ENCODE results near the gene TOR1A.
"Not testable (repeated sequence)": the region's sequence is repeated elsewhere in the genome, so short reads cannot be mapped to it uniquely, and the experiment has no call there.

Gene TOR1A

DNA sequence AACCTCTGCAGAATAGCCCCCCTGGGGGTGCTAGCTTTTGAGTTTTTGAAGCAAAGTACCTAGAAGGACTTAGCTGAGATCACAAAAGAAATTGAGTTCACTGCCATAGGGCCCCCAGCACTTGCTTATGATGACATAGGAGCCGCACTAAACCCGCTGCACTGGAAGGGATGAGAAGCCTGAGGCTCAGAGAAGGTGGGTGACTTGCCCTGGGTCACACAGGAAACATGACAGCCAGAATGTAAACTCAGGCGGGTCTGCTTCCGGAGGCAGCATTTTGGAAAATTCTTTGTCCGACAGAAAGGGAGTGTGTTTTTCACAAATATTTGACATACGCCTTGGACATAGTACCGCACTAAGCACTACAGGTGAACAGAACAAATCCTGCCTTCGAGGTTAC, 29.4 kb downstream of the TOR1A start:
- no peak overlapping the region for H3K4me2 ChIP-seq (ENCODE audit: low read length)
- H3K4me3 ChIP-seq (ENCODE audit: low read depth, low read length): no peak overlapping the region
- no peaks in the 10 kb centered on the region for H3K79me1 ChIP-seq (ENCODE audit: low read length)
- no peaks in the 10 kb centered on the region for H3K4me1 ChIP-seq (ENCODE audit: control insufficient read depth in 1 of 2, insufficient read depth in 2 of 2, low read length in 2 of 2)
- H3K9me3 ChIP-seq (ENCODE audit: insufficient read depth, low read depth, low read length): peaks cover 1% of the 10 kb centered on the region
- DNase-seq: no peak
- H4K12ac ChIP-seq (ENCODE audit: low read depth, low read length): no peak overlapping the region
- H3K23ac ChIP-seq (ENCODE audit: low read length): no peak overlapping the region
- H2BK5ac ChIP-seq (ENCODE audit: low read depth, low read length, poor library complexity): no peak overlapping the region
- H3K27ac ChIP-seq (ENCODE audit: low read depth, low read length): no peak overlapping the region
- H3K4ac ChIP-seq (ENCODE audit: low read depth, low read length): no peak overlapping the region
- H2BK12ac ChIP-seq (ENCODE audit: low read length): no peak overlapping the region
- H2AFZ ChIP-seq (ENCODE audit: insufficient read depth, low read length, poor library complexity): no peak overlapping the region
- no peak overlapping the region for H3K14ac ChIP-seq (ENCODE audit: low read length)
- no peak overlapping the region for H3K18ac ChIP-seq (ENCODE audit: low read length)
- no peaks in the 10 kb centered on the region for H3K36me3 ChIP-seq (ENCODE audit: control insufficient read depth in 1 of 2, insufficient read depth in 2 of 2, low read length in 2 of 2)
- H3K9ac ChIP-seq (ENCODE audit: low read length): no peak overlapping the region
- H2BK120ac ChIP-seq (ENCODE audit: insufficient read depth, low read length, poor library complexity): no peak overlapping the region
- no peak overlapping the region for H2AK5ac ChIP-seq (ENCODE audit: low read length)
- H3K27me3 ChIP-seq (ENCODE audit: insufficient read depth, low read length): no peaks in the 10 kb centered on the region
- WGBS (ENCODE audit: extremely low coverage, insufficient coverage, insufficient read length): no CpG with 5 or more reads among the region's 8 CpGs
- no peak overlapping the region for H4K91ac ChIP-seq (ENCODE audit: low read depth, low read length)
- H4K8ac ChIP-seq (ENCODE audit: low read depth, low read length): no peak overlapping the region
- H3K79me2 ChIP-seq (ENCODE audit: control insufficient read depth, insufficient read depth, low read length, poor library complexity): no peaks in the 10 kb centered on the region

DNA sequence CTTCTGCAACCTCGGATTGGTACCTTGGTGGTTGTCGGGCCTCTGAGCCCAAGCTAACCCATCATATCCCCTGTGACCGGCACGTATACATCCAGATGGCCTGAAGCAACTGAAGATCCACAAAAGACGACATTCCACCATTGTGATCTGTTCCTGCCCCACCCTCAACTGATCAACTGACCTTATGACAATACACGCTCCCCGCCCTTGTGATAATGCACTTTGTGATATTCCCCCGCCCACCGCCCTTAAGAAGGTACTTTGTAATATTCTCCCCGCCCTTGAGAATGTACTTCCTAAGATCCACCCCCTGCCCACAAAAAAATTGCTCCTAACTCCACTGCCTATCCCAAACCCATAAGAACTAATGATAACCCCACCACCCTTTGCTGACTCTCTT, 37.5 kb downstream of the TOR1A start:
- no peak overlapping the region for H2BK12ac ChIP-seq (ENCODE audit: low read length)
- H3K79me1 ChIP-seq (ENCODE audit: low read length): no peaks in the 10 kb centered on the region
- H3K23ac ChIP-seq (ENCODE audit: low read length): no peak overlapping the region
- H3K27ac ChIP-seq (ENCODE audit: low read depth, low read length): no peak overlapping the region
- no peak overlapping the region for H4K91ac ChIP-seq (ENCODE audit: low read depth, low read length)
- no peak overlapping the region for H2BK5ac ChIP-seq (ENCODE audit: low read depth, low read length, poor library complexity)
- no peak overlapping the region for H2BK120ac ChIP-seq (ENCODE audit: insufficient read depth, low read length, poor library complexity)
- H2AFZ ChIP-seq (ENCODE audit: insufficient read depth, low read length, poor library complexity): no peak overlapping the region
- H3K27me3 ChIP-seq (ENCODE audit: insufficient read depth, low read length): no peaks in the 10 kb centered on the region
- no peak overlapping the region for H3K4ac ChIP-seq (ENCODE audit: low read depth, low read length)
- DNase-seq: no peak
- no peaks in the 10 kb centered on the region for H3K36me3 ChIP-seq (ENCODE audit: control insufficient read depth in 1 of 2, insufficient read depth in 2 of 2, low read length in 2 of 2)
- no peak overlapping the region for H3K9ac ChIP-seq (ENCODE audit: low read length)
- H2AK5ac ChIP-seq (ENCODE audit: low read length): no peak overlapping the region
- H4K12ac ChIP-seq (ENCODE audit: low read depth, low read length): no peak overlapping the region
- H3K4me1 ChIP-seq (ENCODE audit: control insufficient read depth in 1 of 2, insufficient read depth in 2 of 2, low read length in 2 of 2): no peaks in the 10 kb centered on the region
- H3K18ac ChIP-seq (ENCODE audit: low read length): no peak overlapping the region
- H3K4me3 ChIP-seq (ENCODE audit: low read depth, low read length): no peak overlapping the region
- H3K14ac ChIP-seq (ENCODE audit: low read length): no peak overlapping the region
- H3K79me2 ChIP-seq (ENCODE audit: control insufficient read depth, insufficient read depth, low read length, poor library complexity): no peaks in the 10 kb centered on the region
- H4K8ac ChIP-seq (ENCODE audit: low read depth, low read length): no peak overlapping the region
- WGBS (ENCODE audit: extremely low coverage, insufficient coverage, insufficient read length): no CpG with 5 or more reads among the region's 10 CpGs
- H3K9me3 ChIP-seq (ENCODE audit: insufficient read depth, low read depth, low read length): no peaks in the 10 kb centered on the region
- H3K4me2 ChIP-seq (ENCODE audit: low read length): no peak overlapping the region

DNA sequence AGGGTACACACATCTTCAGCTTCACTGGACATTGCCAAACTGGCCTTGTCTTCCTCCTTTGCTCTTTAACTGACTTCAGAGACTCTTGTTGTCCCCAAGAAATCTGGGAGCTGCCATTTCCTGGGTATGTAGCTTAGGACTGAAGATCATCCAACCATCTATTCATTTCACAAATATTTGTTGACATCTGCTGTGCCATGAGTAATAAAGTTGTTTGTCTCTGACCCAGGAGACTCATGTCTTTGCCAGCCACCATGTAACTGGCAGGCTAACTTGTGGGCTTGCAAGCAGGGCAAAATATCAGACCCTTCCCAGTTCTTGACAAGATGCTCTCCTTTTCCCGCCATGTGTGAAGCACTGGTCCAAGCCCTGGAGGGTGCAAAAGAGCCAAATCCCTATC, 38.1 kb downstream of the TOR1A start:
- no peaks in the 10 kb centered on the region for H3K4me1 ChIP-seq (ENCODE audit: control insufficient read depth in 1 of 2, insufficient read depth in 2 of 2, low read length in 2 of 2)
- H3K9ac ChIP-seq (ENCODE audit: low read length): no peak overlapping the region
- H4K91ac ChIP-seq (ENCODE audit: low read depth, low read length): no peak overlapping the region
- WGBS (ENCODE audit: extremely low coverage, insufficient coverage, insufficient read length): no CpG with 5 or more reads among the region's 1 CpG
- no peaks in the 10 kb centered on the region for H3K79me1 ChIP-seq (ENCODE audit: low read length)
- no peak overlapping the region for H3K4me3 ChIP-seq (ENCODE audit: low read depth, low read length)
- DNase-seq: peak in 1 of 2 donors; percentile 47
- H2AK5ac ChIP-seq (ENCODE audit: low read length): no peak overlapping the region
- no peak overlapping the region for H2BK5ac ChIP-seq (ENCODE audit: low read depth, low read length, poor library complexity)
- no peak overlapping the region for H4K12ac ChIP-seq (ENCODE audit: low read depth, low read length)
- H2AFZ ChIP-seq (ENCODE audit: insufficient read depth, low read length, poor library complexity): no peak overlapping the region
- no peak overlapping the region for H3K27ac ChIP-seq (ENCODE audit: low read depth, low read length)
- no peak overlapping the region for H3K18ac ChIP-seq (ENCODE audit: low read length)
- no peaks in the 10 kb centered on the region for H3K27me3 ChIP-seq (ENCODE audit: insufficient read depth, low read length)
- H3K79me2 ChIP-seq (ENCODE audit: control insufficient read depth, insufficient read depth, low read length, poor library complexity): no peaks in the 10 kb centered on the region
- H3K23ac ChIP-seq (ENCODE audit: low read length): no peak overlapping the region
- H2BK120ac ChIP-seq (ENCODE audit: insufficient read depth, low read length, poor library complexity): no peak overlapping the region
- no peak overlapping the region for H3K4ac ChIP-seq (ENCODE audit: low read depth, low read length)
- H4K8ac ChIP-seq (ENCODE audit: low read depth, low read length): no peak overlapping the region
- H3K14ac ChIP-seq (ENCODE audit: low read length): no peak overlapping the region
- H3K36me3 ChIP-seq (ENCODE audit: control insufficient read depth in 1 of 2, insufficient read depth in 2 of 2, low read length in 2 of 2): no peaks in the 10 kb centered on the region
- H3K9me3 ChIP-seq (ENCODE audit: insufficient read depth, low read depth, low read length): no peaks in the 10 kb centered on the region
- no peak overlapping the region for H2BK12ac ChIP-seq (ENCODE audit: low read length)
- no peak overlapping the region for H3K4me2 ChIP-seq (ENCODE audit: low read length)

DNA sequence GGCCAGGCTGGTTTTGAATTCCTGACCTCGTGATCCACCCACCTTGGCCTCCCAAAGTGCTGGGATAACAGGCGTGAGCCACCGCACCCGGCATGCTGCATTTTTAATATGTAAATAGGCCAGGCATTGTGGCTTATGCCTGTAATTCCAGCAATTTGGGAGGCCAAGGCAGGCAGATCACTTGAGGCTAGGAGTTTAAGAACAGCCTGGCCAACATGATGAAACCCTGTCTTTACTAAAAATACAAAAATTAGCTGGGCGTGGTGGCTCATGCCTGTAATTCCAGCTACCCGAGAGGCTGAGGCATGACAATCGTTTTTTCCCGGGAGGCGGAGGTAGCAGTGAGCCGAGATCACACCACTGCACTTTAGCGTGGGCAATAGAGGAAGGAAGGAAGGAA, 39.0 kb downstream of the TOR1A start:
- H3K4me1 ChIP-seq (ENCODE audit: control insufficient read depth in 1 of 2, insufficient read depth in 2 of 2, low read length in 2 of 2); H3K79me1 ChIP-seq (ENCODE audit: low read length); H2BK5ac ChIP-seq (ENCODE audit: low read depth, low read length, poor library complexity); H3K36me3 ChIP-seq (ENCODE audit: control insufficient read depth in 1 of 2, insufficient read depth in 2 of 2, low read length in 2 of 2); H4K91ac ChIP-seq (ENCODE audit: low read depth, low read length); H2AFZ ChIP-seq (ENCODE audit: insufficient read depth, low read length, poor library complexity); H3K18ac ChIP-seq (ENCODE audit: low read length); H3K23ac ChIP-seq (ENCODE audit: low read length); H3K79me2 ChIP-seq (ENCODE audit: control insufficient read depth, insufficient read depth, low read length, poor library complexity); H3K9me3 ChIP-seq (ENCODE audit: insufficient read depth, low read depth, low read length); H3K27me3 ChIP-seq (ENCODE audit: insufficient read depth, low read length); H3K4me2 ChIP-seq (ENCODE audit: low read length); H2AK5ac ChIP-seq (ENCODE audit: low read length); H3K4me3 ChIP-seq (ENCODE audit: low read depth, low read length); H3K14ac ChIP-seq (ENCODE audit: low read length); H3K4ac ChIP-seq (ENCODE audit: low read depth, low read length); H3K9ac ChIP-seq (ENCODE audit: low read length); H2BK120ac ChIP-seq (ENCODE audit: insufficient read depth, low read length, poor library complexity); H4K12ac ChIP-seq (ENCODE audit: low read depth, low read length); H4K8ac ChIP-seq (ENCODE audit: low read depth, low read length); H2BK12ac ChIP-seq (ENCODE audit: low read length); H3K27ac ChIP-seq (ENCODE audit: low read depth, low read length): not testable (repeated sequence)
- no CpG with 5 or more reads among the region's 11 CpGs for WGBS (ENCODE audit: extremely low coverage, insufficient coverage, insufficient read length)
- DNase-seq: peak; percentile 88 to 89
